Natural killer cell treated with Interleukin-12 subunit alpha and Interleukin-12 subunit beta and Interleukin-15 and Interleukin-18, amount 100 ng/mL, for 72 hours (primary cell): ENCODE measurements around the gene CYP27A1. TPM values are rescaled to one million over a fixed set of nuclear protein-coding genes. Genes with fewer than 3 reads are reported as not detected.
"Not testable (repeated sequence)": the region's sequence is repeated elsewhere in the genome, so short reads cannot be mapped to it uniquely, and the experiment has no call there.

Experiments used
- ATAC-seq, 2 donors: fragments of 150-1000 bp; cut with Tn5 transposase in 1 of 2; sonication (Bioruptor Pico), chemical (Tn5 transposase) in 1 of 2; 2 replicates each; pipeline ENCODE4 v1.10.0; 2021
- DNase-seq: peaks from one replicate; pipeline ENCODE4 v3.0.0; 2022; ENCODE audit warnings: low spot score
- H3K27ac Mint-ChIP-seq, 2 donors: 1 replicate in 1 of 2; 2 replicates in 1 of 2; pipeline ENCODE4 v1.8.0; 2022; ENCODE audit warnings: mixed read lengths in 2 of 2, mild to moderate bottlenecking in 1 of 2, moderate library complexity in 1 of 2
- H3K27me3 Mint-ChIP-seq, 2 donors: 1 replicate in 1 of 2; 2 replicates in 1 of 2; pipeline ENCODE4 v1.8.0; 2022; ENCODE audit warnings: mixed read lengths in 2 of 2
- H3K36me3 Mint-ChIP-seq: one replicate; pipeline ENCODE4 v1.8.0; 2022; ENCODE audit warnings: mixed read lengths
- H3K4me1 Mint-ChIP-seq, 2 donors: 1 replicate in 1 of 2; 2 replicates in 1 of 2; pipeline ENCODE4 v1.8.0; 2022; ENCODE audit warnings: low read depth in 2 of 2, mixed read lengths in 2 of 2, mild to moderate bottlenecking in 1 of 2
- H3K4me3 Mint-ChIP-seq: one replicate; pipeline ENCODE4 v1.8.0; 2022; ENCODE audit warnings: mixed read lengths
- H3K9me3 Mint-ChIP-seq: 2 replicates; pipeline ENCODE4 v1.8.0; 2022; ENCODE audit warnings: mixed read lengths
- total RNA-seq, 2 donors: library from RNA; stranded (reverse); gene quantifications; one replicate each; pipeline ENCODE4 v1.2.3, GENCODE V29; 2022

The CYP27A1 gene
- total RNA-seq, 2 donors from 2014 or later, result 0.24 TPM; not detected in 1

DNA sequence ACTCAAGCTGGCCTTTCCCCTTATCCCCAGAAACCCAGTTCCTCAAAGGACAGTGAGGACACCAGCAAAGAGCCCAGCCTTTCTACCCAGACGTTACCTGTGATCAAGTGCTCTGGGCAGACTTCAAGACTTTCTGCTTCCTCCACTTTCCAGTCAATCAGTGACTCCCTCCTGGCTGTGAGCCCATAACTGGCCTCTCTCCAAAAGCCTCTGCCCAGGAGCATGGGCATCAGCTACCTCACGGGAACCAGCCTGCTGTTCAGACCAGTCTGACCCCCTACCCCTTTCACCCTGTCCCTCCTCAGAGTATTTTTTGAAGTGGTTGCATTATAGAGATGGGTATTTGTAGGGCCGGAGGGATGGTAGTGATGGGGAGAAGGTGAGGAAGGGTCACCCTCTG is 27.7 kb upstream of the CYP27A1 start:
- H3K27me3 Mint-ChIP-seq, result no peaks in the 10 kb centered on the region
- ATAC-seq (peak in 1 of 2 donors; percentile 10), DNase-seq (no peak)
- peaks cover 13% of the 10 kb centered on the region for H3K36me3 Mint-ChIP-seq
- H3K27ac Mint-ChIP-seq, result no peak overlapping the region
- H3K4me3 Mint-ChIP-seq, result no peak overlapping the region
- H3K9me3 Mint-ChIP-seq, result no peaks in the 10 kb centered on the region
- no peaks in the 10 kb centered on the region for H3K4me1 Mint-ChIP-seq

DNA sequence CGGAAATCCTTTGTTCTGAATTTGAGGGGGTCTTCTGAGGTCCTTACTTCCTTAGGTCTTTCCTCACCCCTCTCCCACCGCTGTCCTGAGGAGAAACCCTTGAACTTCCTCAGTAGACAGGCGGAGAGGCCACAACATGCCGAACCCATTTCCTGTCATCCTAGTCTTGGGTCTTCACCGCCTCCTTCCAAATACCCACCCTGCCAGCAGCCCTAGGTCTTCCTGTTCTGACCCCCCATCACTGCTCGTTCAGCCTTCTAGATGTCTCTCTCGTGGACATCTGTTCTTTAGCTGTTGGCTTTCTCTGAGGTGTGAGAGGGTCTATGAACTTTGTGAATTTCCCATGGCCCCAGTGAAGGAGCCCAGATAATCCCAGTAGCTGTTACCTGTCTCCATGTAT is 27.2 kb upstream of the CYP27A1 start:
- Mint-ChIP-seq H3K9me3 (no peaks in the 10 kb centered on the region), H3K27ac (no peak overlapping the region), H3K4me3 (no peak overlapping the region), H3K36me3 (peaks cover 13% of the 10 kb centered on the region), H3K4me1 (no peaks in the 10 kb centered on the region), H3K27me3 (no peaks in the 10 kb centered on the region)
- DNase-seq (no peak), ATAC-seq (peak in 1 of 2 donors; percentile 10)

DNA sequence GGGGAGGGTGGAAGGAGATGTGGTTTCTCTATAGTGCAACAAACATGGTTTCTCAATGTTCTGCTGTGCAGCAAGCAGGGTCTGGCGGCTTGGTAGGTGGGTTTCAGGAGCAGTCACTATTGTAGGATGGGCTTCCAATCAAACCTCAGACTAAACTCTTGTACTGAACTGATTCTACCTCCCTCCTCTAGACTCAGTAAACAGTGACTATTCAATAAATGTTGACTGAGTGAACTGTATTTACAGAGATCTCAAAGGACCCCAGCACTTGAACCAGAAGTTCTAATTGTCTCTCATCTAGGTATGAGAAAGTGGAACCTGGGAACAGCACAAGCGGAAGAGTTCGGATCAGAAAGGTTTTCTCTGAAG is 26.8 kb upstream of the CYP27A1 start:
- Mint-ChIP-seq H3K4me3 (no peak overlapping the region), H3K4me1 (no peaks in the 10 kb centered on the region)

DNA sequence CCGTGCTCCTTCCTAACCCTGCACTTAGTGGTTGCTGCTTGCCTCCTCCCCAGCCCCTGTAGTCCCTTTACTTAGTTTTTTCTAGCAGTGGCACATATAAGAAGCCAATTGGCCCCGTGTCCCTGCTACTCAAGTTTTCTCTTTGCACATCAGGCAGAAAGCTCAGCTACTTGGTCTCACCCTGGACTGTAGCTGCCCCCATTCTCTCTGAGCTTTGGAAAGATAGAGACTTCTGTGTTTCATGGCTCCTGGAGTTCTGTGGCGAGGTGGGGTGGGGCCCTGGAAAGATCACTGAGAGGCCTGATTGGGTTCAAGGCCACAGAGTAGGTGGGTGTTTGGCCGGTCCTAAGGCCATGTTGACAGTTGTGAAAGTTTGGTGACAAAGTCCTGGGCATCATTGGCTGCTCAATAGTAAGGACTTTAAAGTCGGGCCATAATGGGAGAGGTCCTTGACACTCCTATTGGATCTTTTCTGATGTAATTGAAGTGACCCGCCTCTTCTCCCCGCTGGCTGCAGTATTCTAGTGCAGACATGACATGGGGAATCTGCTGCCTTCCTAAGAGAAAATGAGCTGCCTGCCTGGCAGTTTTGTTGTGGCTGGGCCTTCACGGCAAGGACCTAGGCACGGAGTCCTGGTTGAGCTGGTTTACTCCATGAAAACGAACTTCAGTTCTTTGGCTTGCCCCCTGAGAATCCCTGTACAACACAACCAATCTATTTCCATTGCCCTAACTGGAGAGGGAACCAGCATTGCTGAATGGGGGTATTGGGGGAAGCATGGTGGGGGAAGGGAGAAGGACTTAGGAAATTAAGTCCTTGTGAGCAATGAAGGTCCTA is 26.2 kb upstream of the CYP27A1 start:
- H3K4me3 Mint-ChIP-seq, result no peak overlapping the region
- H3K4me1 Mint-ChIP-seq, result no peaks in the 10 kb centered on the region
- H3K27ac Mint-ChIP-seq, result no peak overlapping the region

More for the DNA sequence above, 26.8 kb upstream of the CYP27A1 start:
- Mint-ChIP-seq H3K9me3 (no peaks in the 10 kb centered on the region), H3K36me3 (peaks cover 13% of the 10 kb centered on the region), H3K27ac (no peak overlapping the region), H3K27me3 (no peaks in the 10 kb centered on the region)
- ATAC-seq (no peak), DNase-seq (no peak)

DNA sequence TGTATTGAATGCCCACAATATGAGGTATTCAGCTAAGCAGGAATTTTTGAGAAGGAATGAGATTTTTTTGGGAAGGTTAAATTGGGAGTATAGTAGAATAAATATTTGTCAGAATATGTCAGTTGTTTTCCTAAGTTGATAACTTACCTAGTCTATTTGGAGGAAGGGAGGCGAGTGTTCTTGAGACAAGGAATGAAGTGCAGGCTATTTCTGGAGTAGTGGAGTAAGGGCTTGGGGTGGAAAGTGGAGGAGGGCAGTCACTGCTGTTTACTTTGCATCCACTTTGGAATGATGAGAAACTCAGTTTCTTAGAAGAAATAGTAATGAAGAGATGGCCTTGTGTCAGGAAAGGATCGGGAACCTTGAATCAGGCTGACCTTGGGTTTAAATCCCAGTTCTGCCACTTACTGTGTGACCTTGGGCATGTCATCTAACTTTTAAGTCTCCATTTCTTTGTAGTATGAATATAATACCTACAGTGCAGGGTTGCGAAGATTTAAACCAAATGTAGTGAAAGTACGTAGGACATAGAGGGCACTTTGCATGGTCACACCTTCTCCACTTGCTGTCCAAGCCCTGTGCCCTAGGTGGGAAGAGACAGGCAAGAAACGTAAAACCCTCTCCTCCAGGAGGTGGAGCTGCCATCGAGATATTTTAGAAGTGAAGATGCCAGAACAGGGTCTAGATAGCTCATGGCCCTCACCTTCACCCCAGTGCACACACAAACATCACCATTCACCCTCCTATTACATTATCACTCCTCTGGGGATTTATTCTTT is 25.2 kb upstream of the CYP27A1 start:
- Mint-ChIP-seq H3K27ac (no peak overlapping the region), H3K36me3 (peaks cover 6% of the 10 kb centered on the region), H3K9me3 (no peaks in the 10 kb centered on the region), H3K27me3 (no peaks in the 10 kb centered on the region), H3K4me3 (no peak overlapping the region), H3K4me1 (no peaks in the 10 kb centered on the region)
- no peak for DNase-seq
- no peak for ATAC-seq

More for the DNA sequence above, 26.2 kb upstream of the CYP27A1 start:
- H3K36me3 Mint-ChIP-seq, result peaks cover 8% of the 10 kb centered on the region
- H3K27me3 Mint-ChIP-seq, result no peaks in the 10 kb centered on the region
- ATAC-seq (no peak), DNase-seq (no peak)
- no peaks in the 10 kb centered on the region for H3K9me3 Mint-ChIP-seq

DNA sequence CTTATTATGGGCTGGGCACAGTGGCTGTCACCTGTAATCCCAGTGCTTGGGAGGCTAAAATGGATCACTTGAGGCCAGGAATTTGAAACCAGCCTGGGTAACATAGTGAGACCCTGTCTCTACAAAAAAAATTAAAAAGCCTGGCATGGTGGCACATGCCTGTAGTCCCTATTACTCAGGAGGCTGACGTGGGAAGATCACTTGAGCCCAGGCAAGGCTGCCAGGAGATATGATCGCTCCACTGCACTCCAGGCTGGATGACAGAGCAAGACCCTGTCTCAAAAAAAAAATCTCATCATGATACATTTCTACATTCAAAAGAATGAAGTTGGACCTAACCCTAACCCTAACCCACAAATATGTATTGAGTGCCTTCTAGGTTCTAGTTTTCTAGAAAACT is 20.2 kb upstream of the CYP27A1 start:
- H3K36me3 Mint-ChIP-seq, result no peaks in the 10 kb centered on the region
- H3K27me3 Mint-ChIP-seq, result no peaks in the 10 kb centered on the region
- H3K4me3 Mint-ChIP-seq, result no peak overlapping the region
- DNase-seq, result no peak
- H3K27ac Mint-ChIP-seq, result no peak overlapping the region
- no peak for ATAC-seq
- no peaks in the 10 kb centered on the region for H3K4me1 Mint-ChIP-seq
- no peaks in the 10 kb centered on the region for H3K9me3 Mint-ChIP-seq

DNA sequence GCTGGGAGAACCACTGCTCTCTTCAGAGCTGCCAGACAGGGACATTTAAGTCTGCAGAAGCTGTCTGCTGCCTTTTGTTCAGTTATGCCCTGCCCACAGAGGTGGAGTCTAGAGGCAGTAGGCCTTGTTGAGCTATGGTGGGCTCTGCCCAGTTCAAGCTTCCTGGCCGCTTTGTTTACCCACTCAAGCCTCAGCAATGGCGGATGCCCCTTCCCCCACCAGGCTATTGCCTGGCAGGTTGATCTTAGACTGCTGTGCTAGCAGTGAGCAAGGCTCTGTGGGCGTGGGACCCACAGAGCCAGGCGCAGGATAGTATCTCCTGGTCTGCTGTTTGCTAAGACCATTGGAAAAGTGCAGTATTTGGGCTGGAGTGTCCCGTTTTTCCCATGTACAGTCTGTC is 9.2 kb upstream of the CYP27A1 start:
- H3K36me3 Mint-ChIP-seq, result peaks cover 19% of the 10 kb centered on the region
- H3K9me3 Mint-ChIP-seq, DNase-seq, ATAC-seq, H3K27me3 Mint-ChIP-seq, H3K27ac Mint-ChIP-seq, H3K4me3 Mint-ChIP-seq, H3K4me1 Mint-ChIP-seq: not testable (repeated sequence)

DNA sequence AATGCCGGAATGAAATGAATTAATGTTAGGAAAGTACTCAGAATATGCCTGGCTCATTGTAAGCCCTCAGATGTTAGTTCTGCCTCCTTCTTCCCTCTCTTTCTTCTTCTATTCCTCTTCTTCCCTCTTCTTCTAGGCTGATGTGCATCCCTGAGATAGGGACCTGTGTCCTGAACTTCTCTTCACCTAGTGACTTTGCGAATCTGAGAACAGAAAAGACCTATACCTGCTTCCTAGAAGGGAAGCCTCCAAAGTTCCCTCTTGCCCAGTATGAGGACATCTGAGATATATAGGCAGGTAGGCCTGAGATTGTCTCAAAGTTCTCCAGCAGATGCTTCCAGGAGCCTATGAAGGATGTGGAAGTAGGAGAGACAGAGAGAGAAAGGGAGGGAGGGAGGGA is 8.1 kb upstream of the CYP27A1 start:
- no peak for ATAC-seq
- no peaks in the 10 kb centered on the region for H3K4me1 Mint-ChIP-seq

DNA sequence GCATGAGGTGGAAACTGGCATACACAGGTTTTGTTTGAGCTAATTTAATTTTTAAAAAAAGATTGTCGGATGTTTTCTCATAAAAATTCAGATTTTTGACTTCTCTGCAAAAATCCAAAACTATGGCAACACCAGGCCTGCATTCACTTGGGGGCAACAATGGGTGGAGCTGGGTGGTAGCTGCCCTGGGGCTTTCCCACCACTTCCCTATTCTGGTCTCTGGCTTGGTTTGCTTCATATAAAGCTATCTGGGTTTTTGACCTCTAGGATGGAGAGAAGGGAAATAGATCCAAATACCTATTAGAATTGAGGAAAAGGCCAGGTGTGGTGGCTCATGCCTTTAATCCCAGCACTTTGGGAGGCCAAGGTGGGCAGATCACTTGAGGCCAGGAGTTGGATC is 5.5 kb upstream of the CYP27A1 start:
- no peak for ATAC-seq
- Mint-ChIP-seq H3K4me1 (peaks cover 0 to 4% of the 10 kb centered on the region in 2 donors), H3K27ac (no peak overlapping the region), H3K27me3 (peaks cover 25% of the 10 kb centered on the region in 2 donors), H3K9me3 (peaks cover 8% of the 10 kb centered on the region), H3K36me3 (peaks cover 19% of the 10 kb centered on the region), H3K4me3 (no peak overlapping the region)
- no peak for DNase-seq

More for the DNA sequence above, 8.1 kb upstream of the CYP27A1 start:
- no peak for DNase-seq
- Mint-ChIP-seq H3K9me3 (peaks cover 8% of the 10 kb centered on the region), H3K27ac (no peak overlapping the region), H3K27me3 (peaks cover 3 to 11% of the 10 kb centered on the region in 2 donors), H3K4me3 (no peak overlapping the region), H3K36me3 (peaks cover 21% of the 10 kb centered on the region)

DNA sequence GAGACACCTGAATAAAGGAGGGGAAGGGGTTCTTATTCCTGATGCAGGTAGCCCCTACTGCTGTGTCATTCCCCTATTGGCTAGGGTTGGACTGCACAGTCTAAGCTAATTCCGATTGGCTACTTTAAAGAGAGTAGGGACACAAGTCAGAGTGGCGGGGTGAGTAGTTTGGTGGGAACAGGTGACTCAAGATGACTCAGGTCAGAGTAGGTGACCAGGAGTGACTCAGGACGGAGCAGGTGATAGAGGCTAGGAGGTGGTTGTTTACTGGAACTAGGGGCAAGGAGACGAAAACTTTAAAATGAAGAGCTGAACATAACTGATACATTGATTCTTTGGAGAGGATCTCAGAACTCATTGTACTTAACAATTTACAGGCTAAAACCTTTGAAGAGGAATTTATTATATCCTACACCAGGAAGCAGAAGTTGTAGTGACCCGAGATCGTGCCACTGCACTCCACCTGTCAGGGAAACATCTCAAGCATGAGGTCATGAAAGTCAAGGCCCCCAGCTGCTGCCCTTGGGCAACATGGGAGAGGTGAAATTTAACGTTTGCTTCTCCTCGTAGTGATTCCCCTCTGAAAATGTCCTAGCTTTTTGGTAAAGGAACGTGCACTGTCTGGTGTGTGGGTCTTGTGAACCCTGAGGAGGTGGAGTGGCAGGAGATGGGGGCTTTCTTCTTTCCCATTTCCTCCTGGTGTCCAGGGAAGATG is 4.5 kb upstream of the CYP27A1 start:
- Mint-ChIP-seq H3K9me3 (peaks cover 8% of the 10 kb centered on the region), H3K4me3 (no peak overlapping the region), H3K27me3 (peaks cover 28 to 30% of the 10 kb centered on the region in 2 donors), H3K4me1 (peaks cover 0 to 4% of the 10 kb centered on the region in 2 donors), H3K27ac (no peak overlapping the region), H3K36me3 (peaks cover 22% of the 10 kb centered on the region)
- no peak for ATAC-seq
- DNase-seq, result no peak

DNA sequence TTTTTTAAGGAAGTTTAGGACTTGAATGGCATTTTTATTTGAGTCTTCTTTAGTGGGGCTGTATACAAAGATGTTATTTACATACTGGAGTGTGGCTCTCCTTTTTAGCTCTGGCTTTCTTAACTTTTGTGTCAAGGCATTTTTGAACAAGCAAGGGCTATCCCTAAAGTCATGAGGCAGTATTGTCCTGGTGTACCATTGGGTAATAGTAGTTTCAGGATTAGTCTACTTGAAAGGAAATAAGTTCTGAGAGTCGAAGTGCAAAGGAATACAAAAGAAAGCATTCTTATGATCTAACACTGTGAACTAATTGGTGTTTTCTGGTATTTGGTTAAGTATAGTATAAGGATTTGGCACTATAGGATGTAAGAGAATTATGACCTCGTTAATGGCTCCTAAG is 1.9 kb upstream of the CYP27A1 start:
- DNase-seq (no peak), ATAC-seq (no peak)
- no peak overlapping the region for H3K27ac Mint-ChIP-seq
- H3K4me3 Mint-ChIP-seq, result no peak overlapping the region
- H3K27me3 Mint-ChIP-seq, result peaks cover 38 to 53% of the 10 kb centered on the region in 2 donors
- peaks cover 0 to 4% of the 10 kb centered on the region in 2 donors for H3K4me1 Mint-ChIP-seq
- H3K9me3 Mint-ChIP-seq, result peaks cover 8% of the 10 kb centered on the region
- H3K36me3 Mint-ChIP-seq, result peaks cover 25% of the 10 kb centered on the region

DNA sequence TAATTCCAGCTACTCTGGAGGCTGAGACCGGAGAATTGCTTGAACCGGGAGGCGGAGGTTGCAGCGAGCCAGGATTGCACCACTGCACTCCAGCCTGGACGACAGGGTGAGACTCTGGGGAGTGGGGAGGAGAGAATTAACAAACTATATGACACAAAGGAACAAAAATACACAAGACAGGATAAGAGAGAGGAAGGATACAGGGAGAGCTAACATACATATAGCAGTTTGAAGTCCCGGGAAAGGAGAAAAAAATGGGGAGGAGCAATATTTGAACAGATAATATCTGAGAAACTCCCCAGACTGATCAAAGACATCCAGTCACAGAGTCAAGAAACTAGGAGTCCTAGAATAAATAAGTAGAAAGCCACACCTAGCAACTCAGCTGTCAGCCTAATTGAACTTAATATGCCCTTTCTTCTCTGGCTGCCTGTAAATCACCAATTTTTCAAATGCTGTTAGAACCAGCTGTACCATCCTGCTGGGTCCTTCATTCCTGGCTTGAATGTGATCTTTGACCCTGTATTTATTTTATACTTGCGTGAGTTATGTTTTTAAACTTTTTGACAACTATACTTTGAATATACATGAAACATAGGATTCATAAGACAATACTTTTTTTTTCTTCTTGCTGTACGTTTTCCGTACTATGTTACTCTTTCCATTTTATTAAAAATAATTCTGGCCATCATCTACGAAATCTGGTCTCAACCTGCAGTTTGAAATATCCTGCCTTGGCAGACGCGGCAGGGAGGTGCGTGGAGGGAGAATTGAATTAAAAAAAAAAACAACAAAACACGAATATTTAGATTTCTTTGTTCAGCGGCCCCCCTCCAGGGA is 876 bp upstream of the CYP27A1 start:
- Mint-ChIP-seq H3K4me1 (peaks cover 0 to 4% of the 10 kb centered on the region in 2 donors), H3K4me3 (no peak overlapping the region)
- no peak for ATAC-seq

DNA sequence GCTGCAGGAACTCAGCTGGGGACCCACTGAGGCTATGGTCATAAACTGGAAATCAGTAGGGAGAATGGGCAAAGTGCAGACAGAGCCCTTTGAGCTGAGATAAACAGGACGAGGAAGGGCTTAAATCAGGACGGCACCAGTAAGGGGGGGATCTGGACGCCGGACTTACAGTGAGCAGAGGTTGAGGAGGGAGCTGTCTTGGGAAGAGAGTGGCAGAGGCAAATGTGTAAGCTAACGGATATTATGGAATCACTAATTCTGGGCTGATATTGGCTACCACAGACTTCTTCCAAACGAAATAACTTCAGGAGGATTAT is 539 bp downstream of the CYP27A1 start:
- peaks cover 12% of the 10 kb centered on the region for H3K36me3 Mint-ChIP-seq
- no peak overlapping the region for H3K4me3 Mint-ChIP-seq
- peaks cover 0 to 4% of the 10 kb centered on the region in 2 donors for H3K4me1 Mint-ChIP-seq
- no peaks in the 10 kb centered on the region for H3K9me3 Mint-ChIP-seq
- DNase-seq (no peak), ATAC-seq (no peak)
- peaks cover 39 to 60% of the 10 kb centered on the region in 2 donors for H3K27me3 Mint-ChIP-seq
- H3K27ac Mint-ChIP-seq, result no peak overlapping the region

More for the DNA sequence above, 876 bp upstream of the CYP27A1 start:
- H3K27me3 Mint-ChIP-seq, result peaks cover 41 to 60% of the 10 kb centered on the region in 2 donors
- peaks cover 22% of the 10 kb centered on the region for H3K36me3 Mint-ChIP-seq
- no peak for DNase-seq
- H3K9me3 Mint-ChIP-seq, result peaks cover 6% of the 10 kb centered on the region
- no peak overlapping the region for H3K27ac Mint-ChIP-seq
